GM19372 (cell line): Measurements from ENCODE around the gene GGTLC1.
A peak's percentile ranks its signal among the peaks of the same experiment; 100 is the strongest.

Experiments
- ATAC-seq: cut with Tn5 transposase; IDR thresholded peaks from one replicate; pipeline ENCODE4 v1.9.1; 2021; ENCODE audit warnings: mild to moderate bottlenecking, low read depth, moderate library complexity; ENCODE audit not compliant: unreplicated experiment

GGTLC1 gene

GRCh38 chr20:23966927-23967615 is 21.5 kb downstream of the GGTLC1 start:
- no peak for ATAC-seq

DNA sequence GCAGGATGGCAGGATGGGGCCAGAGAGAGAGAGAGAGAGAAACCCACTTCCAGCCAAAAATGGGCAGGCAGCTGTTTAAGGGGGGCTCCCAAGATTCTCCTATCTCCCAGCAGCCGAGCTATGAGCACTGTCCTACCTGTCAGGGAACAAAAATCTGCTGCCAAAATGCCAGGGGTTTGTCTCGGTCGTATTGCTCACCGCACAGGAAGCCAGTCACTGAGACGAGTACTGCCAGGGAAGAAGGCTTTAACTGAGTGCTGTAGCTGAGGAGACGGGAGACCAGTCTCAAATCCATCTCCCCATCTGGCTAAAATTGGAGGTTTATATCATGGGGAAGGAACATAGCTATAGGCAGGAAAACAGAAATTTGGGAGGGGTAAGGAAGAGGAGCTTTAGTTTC is 22.3 kb downstream of the GGTLC1 start:
- ATAC-seq = no peak

GRCh38 chr20:23963941-23964340 is 24.6 kb downstream of the GGTLC1 start:
- no peak for ATAC-seq

GRCh38 chr20:23962272-23962671 is 26.3 kb downstream of the GGTLC1 start:
- no peak for ATAC-seq

DNA sequence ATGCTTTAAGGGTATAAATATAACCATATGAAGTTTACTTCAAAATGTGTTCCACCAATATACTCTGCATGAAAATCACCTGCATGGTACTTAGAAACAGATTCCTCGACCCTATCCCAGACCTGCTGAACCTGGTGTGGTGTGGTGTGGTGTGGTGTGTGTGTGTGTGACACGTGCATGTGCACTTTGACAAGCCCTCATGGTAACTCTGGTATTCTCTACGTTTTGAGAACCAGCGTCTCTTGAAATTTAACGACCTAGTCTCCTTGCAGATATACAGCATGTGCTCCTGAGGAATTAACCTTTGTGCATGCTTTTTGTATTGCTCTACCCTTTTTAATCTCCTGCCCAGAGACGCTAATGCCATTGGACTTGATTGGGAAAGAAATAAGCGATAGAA is 29.5 kb downstream of the GGTLC1 start:
- ATAC-seq = no peak

DNA sequence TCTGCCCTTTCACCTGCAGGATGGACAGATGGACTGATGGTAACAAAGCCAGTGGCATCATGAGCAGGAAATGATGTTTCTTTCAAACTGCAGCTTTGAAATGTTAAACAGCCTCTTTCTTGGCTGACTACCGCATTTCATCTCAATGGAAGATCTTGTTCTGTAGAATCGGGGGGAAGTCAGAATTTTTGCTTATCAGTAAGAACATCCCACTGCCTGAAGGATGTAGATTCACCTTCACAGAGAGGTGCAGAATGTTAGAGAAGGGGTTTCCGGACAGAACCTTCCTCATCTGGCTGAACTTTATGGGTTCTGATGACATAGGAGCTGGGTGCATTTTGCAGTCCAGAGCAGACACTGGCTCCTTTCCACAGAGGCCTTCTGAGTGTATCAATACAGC is 32.7 kb downstream of the GGTLC1 start:
- no peak for ATAC-seq

GRCh38 chr20:23954008-23954745 is 34.4 kb downstream of the GGTLC1 start:
- ATAC-seq = no peak

DNA sequence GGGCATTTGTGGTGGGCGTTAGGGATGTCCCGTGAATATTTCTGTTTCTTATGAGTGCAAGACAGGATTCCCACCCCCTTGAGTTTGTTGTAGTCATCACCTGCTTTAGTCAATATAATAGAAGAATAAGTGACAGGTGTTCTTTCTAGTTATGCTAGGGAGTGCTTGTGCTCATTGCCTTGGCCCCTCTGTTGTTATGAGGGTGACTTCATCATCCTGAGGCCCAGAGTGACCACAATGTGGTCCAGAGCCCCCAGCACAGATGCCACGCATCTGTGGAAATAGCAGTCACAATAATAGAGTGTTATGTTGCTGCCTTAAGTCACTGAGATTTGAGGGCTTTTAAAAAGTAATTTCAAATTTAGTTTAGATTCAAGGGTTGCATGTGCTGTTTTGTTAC is 42.4 kb downstream of the GGTLC1 start:
- ATAC-seq = no peak

DNA sequence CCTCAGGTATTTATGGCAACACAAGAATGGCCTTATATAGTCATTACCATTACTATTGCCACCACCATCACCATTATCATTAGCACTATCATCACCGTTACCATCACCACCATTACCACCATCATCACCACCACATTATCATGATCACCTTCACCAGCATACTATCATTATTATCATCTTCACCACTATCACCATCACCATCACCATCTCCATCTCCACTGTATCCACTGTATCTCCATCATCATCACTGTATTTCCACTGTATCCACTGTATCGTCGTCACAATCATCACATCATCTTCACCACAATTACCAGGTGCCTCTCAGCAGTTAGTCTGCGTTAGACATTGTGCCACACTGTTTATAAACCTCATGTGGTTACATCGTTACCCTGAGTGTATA is 45.3 kb downstream of the GGTLC1 start:
- no peak for ATAC-seq

- ATAC-seq = no peak
Observed at GRCh38 chr20:23939641-23940040, 48.9 kb downstream of the GGTLC1 start.

- ATAC-seq = no peak
Observed at GRCh38 chr20:23939063-23939462, 49.5 kb downstream of the GGTLC1 start.

GRCh38 chr20:23938118-23938438 is 50.5 kb downstream of the GGTLC1 start:
- no peak for ATAC-seq

GRCh38 chr20:23937303-23938117 is 51.1 kb downstream of the GGTLC1 start:
- ATAC-seq = peak; percentile 80
